ENCODE data around the gene PTPRN2.

The PTPRN2 gene

DNA sequence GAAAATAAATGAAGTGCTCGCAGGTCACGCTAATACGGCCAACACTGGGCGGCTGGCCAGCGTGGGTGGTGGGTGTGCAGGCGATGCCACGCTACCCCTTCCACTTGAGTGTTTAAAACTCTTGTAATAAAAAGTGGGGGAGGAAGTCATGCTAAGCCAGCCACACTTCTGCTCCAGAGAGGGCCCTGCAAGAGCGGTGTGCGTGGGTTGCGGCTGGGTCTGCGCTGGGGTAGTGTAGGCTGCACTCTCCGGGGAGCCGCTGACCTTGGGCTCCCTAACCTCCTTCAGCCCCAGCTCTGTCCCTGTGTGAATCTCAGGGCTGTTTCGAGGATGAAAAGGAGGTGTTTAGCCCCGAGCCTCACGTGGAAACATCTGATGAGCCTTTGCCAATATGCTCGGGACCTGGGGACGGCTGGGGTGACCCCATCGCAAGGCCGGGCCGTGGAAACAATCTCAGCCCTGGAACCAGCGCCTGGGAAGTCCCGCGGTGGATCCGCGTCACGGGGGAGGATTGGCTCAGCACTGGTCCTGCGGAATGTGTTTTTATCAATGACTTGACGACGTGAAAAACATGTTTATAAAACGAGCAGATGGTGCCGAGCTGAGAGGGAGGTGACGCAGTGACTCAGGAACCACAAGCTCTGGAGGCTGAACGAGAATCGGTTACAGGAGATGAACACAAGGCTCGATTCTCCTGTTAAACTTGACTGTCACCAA, 972.4 kb downstream of the PTPRN2 start:
- DNase-seq (ENCODE audit: low read depth, low spot score), result no peak

DNA sequence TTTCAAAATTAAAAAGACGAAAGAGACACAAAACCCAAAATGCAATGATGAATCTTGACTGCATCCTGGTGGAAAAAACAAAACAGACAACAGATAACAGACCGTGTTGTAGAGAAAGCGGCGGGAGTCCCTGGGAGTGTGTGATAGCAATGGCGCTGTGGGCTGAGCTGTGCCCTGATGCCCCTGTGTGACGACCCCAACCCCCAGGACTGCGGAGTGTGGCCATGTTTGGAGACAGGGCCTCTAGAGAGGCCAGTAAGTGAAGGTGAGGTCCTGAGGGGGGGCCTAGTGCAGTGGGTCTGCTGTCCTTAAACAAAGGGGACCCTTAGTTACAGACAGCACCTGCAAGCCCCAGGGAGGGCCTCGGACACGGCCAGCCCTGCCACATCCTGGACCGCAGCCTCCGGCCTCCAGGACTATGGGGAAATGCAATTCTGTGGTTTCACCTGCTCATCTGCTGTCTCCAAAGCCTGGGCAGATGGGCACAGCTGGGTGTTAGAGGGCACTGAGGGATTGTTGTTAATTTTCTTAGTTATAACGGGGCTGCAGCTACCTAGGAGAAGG, 973.1 kb downstream of the PTPRN2 start:
- no peak for DNase-seq (ENCODE audit: low read depth, low spot score)

DNA sequence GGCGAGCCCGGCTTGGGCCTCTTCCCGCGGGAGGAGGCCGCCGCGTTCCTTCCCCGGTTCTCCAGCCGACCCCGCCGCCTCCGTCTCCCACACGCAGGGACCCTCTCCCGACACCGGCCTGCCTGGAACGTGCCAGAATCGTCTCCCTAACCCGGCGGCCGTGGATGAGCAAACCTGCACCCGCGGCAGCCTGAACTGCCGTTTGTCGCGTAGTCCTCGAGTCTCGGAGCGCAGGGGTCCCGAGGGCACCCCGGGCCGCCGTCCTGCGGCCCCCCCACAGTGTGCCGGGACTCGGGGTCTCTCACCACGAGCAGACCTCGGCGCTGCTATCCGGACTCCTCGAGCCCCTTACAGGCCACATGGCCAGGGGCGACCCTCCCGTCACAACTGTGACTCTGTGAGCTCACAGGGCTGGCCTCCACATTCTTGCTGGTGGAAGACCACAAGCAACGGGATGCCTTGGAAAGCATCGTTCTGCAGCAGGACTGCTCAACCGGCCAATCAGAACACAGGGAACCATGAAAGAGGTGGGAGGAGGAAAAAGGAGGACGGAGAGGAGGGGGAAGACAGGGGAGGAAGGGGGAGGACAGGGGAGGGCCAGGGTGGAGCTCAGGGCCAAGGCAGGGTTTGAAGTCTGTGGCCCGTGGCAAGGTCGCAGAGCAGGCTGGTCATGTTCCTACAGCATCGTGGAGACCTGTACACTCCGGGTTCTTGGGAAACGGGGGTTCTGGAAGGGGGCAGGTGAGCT, 973.9 kb downstream of the PTPRN2 start:
- DNase-seq (ENCODE audit: low read depth, low spot score), result peak; percentile 10

DNA sequence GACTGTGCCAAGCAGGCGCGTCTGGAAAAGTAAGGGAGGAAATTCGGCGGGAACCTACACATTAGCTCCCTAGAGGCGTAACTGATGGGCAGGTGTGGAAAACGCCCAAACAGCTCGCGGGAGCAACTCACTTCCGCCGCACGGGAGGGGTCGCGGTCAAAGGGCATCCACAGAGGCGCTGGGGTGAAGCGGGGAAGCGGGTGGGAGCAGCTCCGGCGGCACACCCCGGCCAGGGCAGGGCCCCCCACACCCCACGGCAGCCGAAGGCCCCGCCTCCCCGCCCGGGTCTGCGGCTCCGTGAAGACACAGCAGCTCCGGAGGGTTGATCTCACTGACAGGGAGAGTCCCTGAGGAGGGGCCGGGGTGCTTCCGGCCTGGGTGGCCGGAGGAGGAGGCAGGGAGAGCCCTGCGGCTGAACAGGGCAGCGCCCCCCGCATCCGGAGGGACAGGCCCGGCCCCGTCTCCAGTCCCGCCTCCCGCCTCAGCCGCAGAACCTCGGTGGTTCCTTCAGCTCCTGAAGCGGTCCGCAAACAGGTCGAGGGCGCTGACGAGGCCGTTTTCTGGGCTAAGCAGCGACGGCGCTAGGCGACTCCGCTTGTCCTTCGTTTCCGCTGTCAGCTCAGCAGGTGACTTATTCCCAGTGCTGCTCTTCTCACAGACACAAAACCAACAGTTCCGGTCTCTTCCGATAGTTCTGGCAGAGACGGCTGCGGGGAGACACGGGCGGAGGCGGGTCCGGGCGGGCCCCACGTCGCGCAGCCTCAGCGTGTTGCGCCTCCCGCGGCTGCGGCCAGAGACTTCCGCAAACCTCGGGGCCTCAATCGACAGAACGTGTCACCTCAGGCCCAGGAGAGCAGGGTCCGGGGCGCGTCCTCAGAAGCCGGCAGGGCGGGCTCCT, 974.7 kb downstream of the PTPRN2 start:
- DNase-seq (ENCODE audit: low read depth, low spot score), result peak; percentile 6

DNA sequence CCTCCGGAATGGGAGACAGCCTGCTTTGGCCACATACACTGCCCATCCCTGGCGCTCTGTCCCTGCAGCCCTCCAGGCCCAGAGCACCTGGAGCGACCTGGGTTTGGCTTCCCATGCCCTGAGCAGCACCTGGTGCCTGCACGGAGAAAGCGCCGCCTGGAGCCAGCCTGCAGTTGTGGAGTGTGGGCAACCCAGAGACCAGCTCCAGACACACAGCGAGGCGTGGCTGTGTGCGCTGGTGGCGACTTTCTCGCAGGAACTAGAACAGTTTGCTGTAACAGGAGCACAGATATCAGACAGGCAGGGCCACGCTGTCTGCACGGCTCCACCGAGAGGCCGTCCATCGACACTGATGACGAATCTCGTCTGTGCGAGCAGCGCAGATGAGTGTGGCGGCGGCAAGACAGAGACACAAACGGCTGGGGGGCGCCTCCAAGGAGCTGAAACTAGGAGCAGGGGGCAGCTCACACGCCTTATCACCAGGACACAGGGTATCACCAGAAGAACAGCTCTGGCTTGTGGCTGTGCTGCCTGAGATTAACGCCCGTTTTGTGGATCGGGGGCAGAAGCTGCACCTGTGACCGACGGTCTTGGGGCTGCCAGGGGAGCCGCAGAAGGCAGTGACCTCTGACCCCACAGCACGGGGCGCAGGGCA, 975.5 kb downstream of the PTPRN2 start:
- no peak for DNase-seq (ENCODE audit: low read depth, low spot score)

DNA sequence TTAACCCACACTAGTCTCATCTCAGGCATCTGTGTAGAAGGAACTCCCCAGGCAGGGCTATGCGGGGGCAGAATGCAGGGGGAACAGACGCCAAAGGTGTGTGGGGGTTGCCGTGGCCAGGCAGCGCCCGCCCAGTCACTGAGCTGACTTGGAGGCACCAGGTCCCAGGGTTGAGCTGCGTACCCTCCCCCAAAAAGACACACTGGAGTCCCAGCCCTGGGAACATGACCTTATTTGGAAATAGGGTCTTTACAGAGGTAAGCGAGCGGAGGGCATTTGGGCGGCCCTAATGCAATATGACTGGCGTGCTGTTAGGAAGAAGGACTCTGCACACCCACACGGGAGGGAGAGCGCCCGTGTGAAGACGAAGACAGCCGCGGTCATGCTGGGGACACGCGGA, 976.3 kb downstream of the PTPRN2 start:
- DNase-seq (ENCODE audit: low read depth, low spot score), result no peak

DNA sequence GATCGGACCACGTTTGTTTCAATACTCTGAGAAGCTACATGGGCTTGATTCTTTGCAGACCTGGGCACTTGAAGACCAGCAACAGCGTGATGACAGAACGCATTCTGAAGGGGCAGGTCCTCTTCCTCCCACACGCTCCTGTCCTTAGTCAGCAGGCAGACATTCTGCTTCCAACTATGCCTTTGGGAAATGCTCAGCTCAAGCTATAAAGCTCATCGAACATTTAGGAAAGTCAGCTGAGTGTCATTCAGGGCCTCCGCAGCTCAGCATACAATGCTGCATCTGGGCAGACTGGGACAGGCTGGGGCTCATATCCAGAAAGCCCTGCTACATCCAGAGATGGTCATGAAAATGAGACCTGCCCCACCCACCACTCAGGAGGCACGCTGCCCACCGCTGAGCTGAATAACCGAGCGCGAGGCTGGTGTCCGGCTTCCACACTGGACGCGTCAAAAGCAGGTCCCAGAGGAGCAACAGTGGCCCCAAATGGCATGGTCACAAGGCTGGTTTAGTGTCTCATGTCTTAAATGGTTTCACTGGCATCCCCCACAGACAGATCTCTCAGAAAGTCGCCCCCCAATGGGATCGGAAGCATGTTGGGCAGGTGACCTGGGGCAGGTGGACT, 976.8 kb downstream of the PTPRN2 start:
- no peak for DNase-seq (ENCODE audit: low read depth, low spot score)

DNA sequence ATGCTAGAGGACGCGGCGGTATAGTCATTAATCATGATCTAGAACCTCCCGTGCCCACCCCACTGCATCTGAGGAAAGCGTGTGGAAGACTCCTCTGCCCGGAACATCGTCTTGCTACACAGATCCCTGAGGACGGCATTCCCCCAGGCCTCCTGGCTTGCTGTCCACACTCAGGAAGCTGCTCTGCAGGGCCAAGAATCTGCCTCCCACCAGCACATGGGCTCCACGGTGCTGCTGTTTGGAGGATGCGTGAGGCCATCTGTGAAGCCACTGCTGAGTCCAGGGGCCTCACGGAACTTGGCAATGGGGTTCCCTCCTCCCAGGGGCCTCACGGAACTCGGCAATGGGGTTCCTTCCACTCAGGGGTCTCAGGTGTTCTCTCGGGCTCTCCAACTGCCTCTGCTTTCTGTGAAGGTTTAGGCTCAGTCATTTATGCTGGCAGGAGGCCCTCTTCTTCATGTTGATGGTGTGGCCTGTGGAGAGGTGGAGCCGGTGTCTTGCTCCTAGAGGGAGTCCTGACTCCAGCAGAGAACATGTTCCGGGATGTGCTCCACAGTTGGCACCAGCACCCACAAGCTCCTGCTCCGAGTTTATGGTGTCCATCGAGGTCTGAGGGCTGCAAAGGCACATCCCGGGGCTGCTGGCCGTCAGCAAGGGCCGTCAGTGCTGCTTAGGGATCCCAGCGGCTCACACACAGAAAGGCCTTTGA, 977.5 kb downstream of the PTPRN2 start:
- DNase-seq (ENCODE audit: low read depth, low spot score), result no peak

DNA sequence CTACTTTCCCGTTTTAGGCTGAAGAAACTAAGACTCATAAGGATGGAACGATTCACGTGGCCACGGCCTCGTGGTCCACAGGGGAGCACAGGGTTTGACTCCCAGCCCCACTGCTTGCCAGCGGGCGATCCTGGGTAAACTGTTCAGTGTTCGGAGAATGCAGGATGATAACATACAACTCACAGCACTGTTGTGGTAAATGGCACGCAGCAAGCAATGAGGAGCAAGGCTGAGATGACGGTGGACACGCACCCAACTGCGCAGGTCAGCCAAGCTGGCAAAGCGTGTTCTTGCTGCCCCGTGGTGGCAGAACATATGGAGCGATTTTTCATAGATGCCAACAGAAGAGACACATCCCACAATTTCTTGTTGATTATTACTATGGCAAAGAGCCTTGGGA, 978.1 kb downstream of the PTPRN2 start:
- no peak for DNase-seq (ENCODE audit: low read depth, low spot score)

DNA sequence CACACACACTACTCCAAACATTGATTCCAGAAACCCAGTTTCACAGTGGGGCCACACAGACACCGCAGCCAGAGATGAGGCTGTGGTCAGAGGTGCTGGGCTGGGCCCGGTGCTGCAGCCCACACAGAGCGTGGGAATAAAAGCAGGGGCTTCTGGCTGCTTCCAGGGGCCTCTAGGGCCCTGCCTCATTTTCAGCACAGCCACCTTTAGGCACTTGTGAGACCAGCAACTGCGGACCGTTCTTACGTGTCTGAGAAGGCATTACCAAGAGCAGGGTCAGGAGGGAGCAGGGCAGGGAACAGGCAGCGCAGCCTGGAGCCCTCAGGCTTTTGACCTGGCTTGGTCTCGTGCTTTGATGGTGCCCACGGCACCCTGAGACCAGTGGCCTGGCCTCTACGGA, 980.4 kb downstream of the PTPRN2 start:
- no peak for DNase-seq (ENCODE audit: low read depth, low spot score)

DNA sequence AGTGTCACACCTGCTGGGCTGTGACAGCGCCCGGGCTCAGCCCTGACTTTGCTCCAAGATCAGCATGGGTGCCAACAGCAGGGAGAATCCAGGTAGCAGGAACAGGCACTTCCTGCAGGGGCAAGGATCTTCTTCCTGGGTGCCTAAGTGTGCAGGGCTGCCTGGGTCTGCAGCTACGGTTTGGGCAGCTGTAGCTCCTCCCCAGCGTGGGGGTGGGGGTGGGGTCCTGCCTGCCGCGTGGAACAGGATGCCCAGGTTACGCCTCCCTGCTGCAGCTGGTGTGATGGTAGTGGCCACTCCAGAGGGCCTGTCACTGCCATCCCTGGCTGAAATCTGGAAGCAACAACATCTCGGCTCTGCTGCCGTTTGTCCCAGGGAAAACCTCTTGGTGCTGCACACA, 981.5 kb downstream of the PTPRN2 start:
- DNase-seq (ENCODE audit: low read depth, low spot score), result no peak

DNA sequence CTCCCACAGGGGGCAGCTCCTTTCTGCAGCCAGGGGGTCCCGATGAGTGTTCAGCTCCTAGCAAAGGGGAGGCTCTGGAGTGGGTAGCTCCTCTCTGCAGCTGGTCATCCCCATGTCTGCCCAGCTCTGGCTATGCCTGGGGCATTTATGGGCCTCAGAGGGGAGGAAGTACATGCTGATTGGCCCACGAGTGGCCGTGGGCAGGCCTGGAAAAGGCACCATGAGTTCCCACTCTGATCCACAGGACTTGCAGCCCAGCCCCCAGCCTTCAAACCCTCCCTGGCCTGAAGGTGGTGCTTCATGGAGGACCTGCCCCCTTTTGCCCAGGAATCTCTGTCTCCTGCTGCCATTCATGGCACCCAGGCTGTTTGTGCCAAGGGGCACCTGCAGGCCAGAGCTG, 982.0 kb downstream of the PTPRN2 start:
- no peak for DNase-seq (ENCODE audit: low read depth, low spot score)

DNA sequence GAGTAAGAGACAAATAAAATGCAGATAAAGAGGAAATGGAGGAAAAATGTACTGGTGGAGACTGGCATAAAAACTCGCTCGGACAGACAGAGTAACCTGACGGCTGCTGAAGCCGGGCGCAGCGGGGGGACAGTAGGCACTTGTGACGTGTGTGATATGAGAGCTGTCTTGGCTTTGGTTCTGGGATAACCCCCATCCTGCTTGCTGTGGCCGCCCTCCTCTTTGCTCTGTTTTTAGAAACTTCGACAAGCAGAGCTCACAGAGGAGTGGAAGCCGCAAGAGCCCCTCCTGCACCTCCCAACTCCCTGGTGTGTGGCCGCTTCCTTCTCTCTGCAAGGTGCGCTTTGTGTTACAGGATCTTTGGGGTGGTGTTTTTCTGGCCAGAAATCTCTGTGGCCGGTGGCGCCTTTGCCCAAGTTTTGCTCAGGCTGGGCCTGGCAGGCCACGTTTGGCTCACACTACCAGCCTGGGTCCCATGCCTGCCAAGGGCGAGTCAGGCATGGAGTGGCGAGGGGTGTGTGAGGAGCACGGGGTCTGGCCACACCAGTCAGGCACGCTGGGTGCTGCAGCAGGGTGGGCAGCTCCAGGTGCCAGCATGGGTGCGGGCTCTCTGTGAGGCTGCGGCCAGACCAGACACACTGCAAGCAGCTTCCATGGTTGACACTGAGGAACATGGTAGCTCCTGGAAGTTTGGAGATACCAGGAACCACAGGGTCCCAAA, 982.8 kb downstream of the PTPRN2 start:
- DNase-seq (ENCODE audit: low read depth, low spot score), result no peak

DNA sequence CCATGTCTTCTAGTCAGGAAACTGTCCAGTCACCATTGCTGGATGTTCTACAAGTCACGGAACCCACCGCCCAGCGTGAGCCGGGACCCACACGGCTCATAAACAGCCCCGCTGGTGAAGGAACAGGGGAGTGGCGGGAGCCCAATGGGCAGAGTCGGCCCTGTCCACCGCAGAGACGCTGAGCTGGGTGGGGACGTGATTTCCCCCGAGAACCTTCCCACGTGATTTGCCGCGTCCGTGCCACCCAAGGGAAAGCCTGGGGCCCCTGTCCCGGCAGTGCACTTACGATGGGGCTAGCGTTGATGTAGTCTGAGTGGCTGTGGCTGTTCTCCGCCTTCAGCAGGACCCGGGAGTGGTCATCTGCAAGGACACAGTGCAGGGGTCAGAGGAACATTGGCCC, 983.9 kb downstream of the PTPRN2 start:
- DNase-seq (ENCODE audit: low read depth, low spot score), result no peak

DNA sequence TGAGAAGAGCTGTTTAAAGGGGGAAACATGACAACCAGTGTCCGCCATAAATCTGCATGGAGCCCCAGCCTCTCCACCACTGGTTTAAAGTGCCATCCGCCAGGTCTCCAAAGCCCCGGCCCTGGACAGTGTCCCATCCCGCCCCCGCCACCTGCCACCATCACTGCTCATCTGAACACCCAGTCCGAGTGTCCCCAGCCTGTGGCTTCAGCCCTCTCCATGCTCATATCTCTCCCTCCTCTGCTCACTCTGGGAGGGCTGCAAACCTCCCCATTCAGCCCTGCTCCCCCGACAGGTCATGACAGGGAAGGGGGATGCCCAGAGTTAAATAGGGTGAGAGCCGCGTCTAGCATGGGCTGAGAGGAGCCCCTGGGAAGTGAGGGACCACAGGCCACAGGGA, 984.6 kb downstream of the PTPRN2 start:
- no peak for DNase-seq (ENCODE audit: low read depth, low spot score)

DNA sequence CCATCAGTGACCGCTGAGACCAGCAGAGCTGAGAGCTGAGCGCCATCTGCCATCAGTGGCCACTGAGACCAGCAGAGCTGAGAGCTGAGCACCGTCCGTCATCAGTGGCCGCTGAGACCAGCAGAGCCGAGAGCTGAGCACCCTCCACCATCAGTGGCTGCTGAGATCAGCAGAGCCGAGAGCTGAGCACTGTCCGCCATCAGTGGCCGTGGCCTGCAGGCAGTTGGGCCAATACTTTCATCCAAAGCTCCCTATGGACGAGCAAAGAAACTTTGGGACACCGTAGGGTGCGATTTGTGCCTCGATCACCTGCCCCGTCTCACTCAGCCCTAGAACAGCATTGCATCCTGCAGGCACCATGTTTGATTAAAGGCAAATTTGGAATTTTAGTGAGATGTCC, 985.0 kb downstream of the PTPRN2 start:
- no peak for DNase-seq (ENCODE audit: low read depth, low spot score)

DNA sequence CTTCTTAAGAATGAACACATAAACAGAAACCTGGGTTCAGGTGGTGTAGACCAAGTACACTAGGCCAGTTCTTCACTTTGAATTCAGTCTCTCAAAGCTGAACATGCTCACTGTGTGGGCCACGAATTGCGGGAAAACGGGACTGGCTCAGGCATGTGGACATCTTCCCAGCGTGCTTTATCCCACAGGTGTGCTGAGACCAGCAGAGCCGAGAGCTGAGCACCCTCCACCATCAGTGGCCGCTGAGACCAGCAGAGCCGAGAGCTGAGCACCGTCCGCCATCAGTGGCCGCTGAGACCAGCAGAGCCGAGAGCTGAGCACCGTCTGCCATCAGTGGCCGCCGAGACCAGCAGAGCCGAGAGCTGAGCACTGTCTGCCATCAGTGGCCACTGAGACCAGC, 985.5 kb downstream of the PTPRN2 start:
- DNase-seq (ENCODE audit: low read depth, low spot score), result no peak

DNA sequence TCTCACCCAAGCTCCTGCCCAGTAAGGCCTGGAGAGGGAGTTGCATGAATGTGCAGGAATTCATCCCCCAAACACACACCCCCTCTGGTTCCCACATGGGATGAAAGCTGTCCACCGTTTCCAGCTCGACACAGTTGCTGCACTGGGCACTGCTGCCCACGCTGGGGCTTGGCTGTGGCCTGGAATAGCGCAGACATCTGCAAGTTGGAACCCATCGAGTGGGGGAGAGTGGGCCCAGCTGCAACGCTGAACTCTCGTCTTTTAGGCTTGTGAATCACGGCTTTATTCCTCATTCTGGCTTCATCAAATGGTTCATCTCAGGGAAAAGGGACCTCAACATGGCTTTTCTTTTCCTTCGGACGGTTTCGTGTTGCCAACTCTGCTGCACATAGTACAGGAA, 986.1 kb downstream of the PTPRN2 start:
- DNase-seq (ENCODE audit: low read depth, low spot score), result no peak

DNA sequence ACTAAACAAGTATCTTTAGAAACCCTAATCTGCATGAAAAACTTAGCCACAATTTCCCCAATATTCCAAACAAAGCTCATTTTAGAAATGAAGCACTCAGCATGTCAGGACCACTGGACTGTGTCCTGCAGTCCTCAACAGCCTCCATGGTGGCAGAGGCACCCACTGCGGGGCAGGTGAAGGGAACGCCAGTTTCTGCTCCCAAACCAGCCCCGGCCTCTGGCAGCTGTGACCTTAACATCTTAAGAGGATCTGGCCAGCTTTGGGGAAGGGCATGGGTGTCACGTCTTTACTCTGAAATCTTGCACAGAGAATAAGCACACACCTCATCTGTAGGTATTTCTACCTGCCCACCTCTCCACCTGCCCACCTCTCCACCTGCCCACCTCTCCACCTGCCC, 988.1 kb downstream of the PTPRN2 start:
- no peak for DNase-seq (ENCODE audit: low read depth, low spot score)

DNA sequence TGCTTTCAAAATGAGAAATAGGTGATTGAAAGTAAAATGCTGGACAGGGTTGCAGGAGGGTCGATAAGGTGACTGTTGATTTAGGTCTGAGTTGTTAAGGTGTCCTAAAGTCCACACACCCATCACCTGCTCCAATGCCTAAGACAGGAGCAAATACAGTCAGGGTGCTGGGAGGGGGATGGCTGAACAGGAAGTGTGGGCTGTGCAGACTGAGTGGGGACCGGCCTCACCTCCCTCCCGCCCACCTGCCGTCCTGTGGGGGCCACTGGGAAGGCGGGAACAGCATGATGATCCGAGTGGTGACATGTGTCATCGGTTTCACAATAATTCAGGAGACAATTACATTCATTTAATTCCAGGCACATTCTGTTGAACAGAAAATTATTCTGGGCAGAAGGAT, 990.1 kb downstream of the PTPRN2 start:
- no peak for DNase-seq (ENCODE audit: low read depth, low spot score)

Measured in smooth muscle cell of the brain vasculature (primary cell).